GM19099 (cell line): ENCODE results near the gene GNAQ.

Source experiments
- POLR2A ChIP-seq: IDR thresholded peaks from 3 replicates; pipeline ENCODE4 v1.6.1; 2011; ENCODE audit warnings: low read depth; ENCODE audit not compliant: insufficient read length; ENCODE audit errors: extremely low read depth

Gene GNAQ

GRCh38 chr9:77748214-77748772 lies 283.3 kb downstream of the GNAQ start:
- TF ChIP-seq POLR2A = no peak

DNA sequence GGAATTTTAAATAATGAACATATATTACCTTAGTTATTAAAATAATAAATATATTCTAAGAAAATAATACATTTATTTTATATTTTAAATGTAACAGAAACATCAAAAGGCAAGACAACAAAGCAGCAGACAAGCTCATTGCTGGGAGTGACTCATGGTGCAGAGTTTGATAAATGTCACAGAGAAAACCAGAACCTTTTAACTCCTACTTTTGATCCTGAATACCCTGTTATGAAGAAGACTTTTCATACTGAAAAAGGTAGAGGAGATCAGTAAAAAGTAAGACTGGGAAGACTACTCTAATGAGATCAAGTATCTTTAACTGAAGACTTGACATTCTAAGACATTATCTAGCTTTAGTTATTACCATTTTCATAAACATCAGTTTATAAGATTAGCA lies 284.4 kb downstream of the GNAQ start:
- no peak for TF ChIP-seq POLR2A

GRCh38 chr9:77744841-77745430 lies 286.7 kb downstream of the GNAQ start:
- TF ChIP-seq POLR2A = no peak

DNA sequence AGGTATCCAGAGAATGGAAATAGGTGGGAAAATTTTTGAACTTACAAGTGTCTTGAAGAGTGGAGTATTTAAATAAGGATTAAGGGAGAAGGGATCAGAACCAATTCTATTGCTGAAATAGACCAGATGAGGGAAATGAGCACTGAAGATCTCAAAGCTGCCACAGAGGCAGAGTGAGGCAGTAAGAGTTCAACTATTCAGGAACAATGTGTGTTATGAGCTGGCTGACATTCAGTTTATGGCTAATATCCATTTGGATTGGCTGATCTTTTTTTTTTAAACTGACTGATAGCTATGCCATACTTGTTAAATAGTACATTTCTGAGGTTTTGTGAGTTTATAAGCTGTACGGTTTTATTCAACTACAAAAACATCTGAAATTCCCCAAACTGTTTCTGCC lies 288.2 kb downstream of the GNAQ start:
- TF ChIP-seq POLR2A = no peak

GRCh38 chr9:77738932-77739331 lies 292.7 kb downstream of the GNAQ start:
- no peak for TF ChIP-seq POLR2A

- no peak for TF ChIP-seq POLR2A
Observed at GRCh38 chr9:77735494-77735893, 296.1 kb downstream of the GNAQ start.

- no peak for TF ChIP-seq POLR2A
Observed at GRCh38 chr9:77731930-77732329, 299.7 kb downstream of the GNAQ start.

DNA sequence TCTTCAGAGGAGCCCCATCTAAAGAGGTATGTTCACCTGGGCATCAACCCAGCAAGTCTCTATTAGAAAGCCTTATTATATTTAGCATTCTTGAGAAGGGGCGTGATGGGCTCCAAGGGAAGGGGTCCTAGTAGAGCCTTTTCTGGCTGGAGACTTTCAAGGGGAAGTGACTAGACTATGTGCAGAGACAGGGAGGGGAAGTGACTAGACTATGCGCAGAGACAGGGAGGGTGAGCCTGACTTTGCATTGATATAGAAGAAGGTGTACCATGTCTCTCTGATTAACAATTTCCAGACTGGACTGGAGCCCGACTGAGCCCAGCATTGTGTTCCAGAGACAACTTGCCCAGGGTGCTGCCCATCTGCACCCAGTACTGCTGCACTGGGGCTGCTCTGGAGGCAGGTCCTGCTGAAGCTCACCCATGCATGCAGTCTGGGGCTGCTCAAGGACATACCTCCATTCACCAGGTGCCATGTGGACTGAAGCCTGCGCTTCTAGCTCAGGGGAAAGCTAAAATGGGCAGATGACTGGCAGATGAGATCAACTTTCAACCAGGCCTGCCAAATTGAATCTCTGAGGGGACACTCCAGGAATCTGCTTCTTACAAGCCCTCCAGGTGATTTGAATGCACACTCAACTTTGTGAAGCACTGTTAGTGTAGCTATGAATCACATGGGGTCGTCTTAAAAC lies 300.5 kb downstream of the GNAQ start:
- no peak for TF ChIP-seq POLR2A

DNA sequence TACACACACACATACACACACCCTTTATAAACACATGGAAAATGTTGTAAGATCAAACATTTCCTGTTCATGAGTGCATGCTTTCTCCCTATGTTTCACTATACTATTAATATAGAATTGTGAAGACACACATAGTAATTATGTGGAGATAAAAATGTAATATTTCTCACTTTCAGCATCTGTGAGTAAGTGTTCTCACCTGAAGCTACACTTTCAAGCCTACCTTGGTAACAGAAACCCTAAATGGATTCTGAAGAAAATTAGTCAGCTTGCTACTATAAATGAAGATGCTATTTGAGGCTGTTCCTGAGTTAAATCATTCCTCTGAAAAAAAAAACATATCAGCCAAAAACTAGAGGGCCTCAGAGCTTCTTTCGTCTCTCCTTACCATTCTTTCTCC lies 302.4 kb downstream of the GNAQ start:
- no peak for TF ChIP-seq POLR2A

DNA sequence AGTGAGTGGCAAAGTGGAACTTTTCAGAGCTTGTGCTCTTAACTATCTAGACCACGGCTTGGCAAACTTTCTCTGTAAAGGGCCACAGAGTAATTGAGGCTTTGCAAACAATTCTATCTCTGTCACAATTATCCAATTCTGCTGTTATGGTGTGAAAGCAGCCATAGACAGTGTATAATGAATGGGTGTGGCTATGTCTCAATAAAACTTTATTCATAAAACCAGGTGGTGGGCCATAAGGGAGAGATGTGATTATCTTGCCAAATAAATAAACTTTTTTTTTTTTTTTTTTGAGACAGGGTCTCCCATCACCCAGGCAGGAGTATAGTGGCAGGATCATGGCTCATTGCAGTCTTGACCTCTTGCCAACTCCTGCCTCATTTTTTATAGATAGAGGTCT lies 304.8 kb downstream of the GNAQ start:
- no peak for TF ChIP-seq POLR2A

GRCh38 chr9:77726289-77726688 lies 305.3 kb downstream of the GNAQ start:
- TF ChIP-seq POLR2A = no peak

- TF ChIP-seq POLR2A = no peak
Observed at GRCh38 chr9:77725820-77726219, 305.8 kb downstream of the GNAQ start.

DNA sequence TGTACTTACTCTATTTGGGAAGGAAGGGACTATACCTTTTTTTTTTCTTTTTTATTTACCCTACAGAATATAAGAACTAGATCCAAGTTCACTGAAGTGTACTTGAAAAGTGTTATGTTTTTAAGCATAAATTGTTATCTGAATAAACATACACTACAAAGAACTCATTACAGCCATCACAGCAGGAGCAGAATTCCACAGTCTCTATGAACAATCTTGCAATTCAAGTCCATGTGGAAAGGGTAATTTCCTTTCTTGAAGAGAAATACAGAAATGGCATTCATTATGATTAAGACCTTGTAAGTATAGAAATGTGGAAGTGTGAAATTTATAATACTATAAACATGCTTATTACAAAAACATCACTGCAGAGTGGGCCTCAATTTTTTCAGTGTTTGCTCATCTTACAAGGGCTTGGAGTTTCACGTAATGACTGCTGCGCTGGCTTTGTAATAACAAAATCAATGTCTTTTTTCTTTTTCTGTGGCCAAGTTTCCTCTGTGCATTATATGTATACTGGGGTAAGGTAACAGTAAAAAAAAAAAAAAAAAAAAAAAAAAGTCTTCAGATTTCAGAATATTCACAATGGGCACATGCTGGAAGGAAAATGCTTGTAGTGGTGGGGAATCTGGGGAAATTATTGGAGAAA lies 306.4 kb downstream of the GNAQ start:
- TF ChIP-seq POLR2A = no peak

DNA sequence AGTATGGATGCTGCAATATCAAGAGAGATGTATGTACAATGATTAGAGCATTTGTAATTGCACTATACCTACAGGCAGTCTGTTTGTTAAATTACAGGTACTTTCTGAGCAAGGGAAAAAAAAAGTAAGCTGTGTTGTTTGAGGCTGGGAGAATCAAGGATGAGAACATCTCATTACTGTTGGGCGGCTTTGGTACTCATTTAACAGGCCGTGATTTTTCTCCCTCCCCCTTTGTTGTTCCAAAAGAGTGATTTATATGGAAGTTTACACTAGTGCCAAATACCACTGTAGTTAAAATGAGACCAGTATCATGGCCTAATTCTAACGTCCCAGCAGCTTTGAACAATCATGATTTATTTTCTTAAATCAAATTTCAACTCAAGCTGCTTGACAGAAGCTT lies 312.3 kb downstream of the GNAQ start:
- no peak for TF ChIP-seq POLR2A

DNA sequence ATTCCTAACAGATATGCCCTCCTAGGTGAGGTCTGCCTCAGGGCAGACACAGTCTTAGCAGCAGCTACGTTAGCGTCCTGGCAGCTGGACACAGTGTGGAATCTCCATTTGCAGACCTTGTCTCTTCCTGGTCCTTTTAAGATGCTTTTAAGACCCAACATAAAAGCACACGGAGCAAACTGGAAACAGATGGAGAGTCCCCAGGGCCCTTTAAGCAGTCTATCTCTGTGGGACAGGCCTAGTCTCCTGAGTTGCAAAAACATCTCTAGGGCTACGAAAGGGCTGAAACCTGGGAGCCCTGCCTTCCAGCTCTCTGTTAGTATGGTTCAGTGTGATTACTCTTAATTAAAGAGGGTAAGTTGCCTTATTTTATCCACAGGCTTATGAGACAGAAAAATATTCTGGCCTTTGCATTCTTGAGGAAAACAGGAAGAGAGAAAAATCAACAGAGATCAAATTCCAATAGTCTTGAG lies 317.5 kb downstream of the GNAQ start:
- no peak for TF ChIP-seq POLR2A
